ENCODE measurements around the gene CSNK1D. TPM values are rescaled to one million over a fixed set of nuclear protein-coding genes. Genes with fewer than 3 reads are reported as not detected.
A peak's percentile ranks its signal among the peaks of the same experiment; 100 is the strongest.

Gene CSNK1D
- total RNA-seq, 1 experiment from 2014 or later = 157 TPM

DNA sequence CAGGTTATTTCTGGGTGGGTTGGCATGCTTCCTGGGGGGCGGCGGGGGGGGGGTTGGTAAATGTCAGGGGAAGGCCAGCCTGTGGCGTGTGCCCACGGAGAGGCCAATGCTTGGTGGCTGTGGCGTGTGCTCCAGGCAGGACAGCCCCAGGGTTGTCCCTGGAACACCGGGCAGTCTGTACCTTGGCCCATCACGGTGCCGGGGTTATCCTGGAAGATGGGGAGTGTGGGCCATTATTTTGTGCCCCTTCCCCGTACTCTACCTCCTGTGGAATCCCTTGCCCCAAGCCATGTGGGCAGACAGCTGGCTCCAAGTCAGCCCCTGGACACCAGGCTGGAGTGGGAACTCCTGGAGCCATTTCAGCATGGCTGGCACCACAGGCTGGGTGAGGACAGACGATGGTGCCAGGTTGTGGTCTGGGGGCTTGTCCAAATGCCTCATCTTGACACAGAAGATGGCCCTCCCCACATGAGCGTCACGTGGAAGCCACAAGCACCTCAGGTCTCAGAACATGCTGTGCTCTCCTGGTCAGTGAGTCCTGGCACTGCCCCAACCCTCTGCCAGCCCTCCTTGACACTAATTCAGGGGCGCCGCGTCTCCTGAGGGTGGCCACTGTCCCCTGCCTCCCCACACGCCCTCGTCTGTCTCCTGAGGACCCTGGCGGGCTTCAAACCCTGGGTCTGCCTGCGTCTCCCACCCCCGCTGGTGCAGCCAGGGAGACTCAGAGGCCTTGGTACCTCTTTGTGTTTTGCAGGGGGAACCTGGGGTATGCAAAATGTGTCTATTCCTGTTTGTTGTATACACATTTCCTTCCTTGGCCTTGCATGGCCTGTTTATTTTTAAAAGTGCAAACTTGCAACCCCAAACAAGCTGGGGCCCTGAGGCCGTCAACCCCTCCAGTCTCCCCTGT lies 40.4 kb downstream of the CSNK1D start:
- CTCF ChIA-PET = no interaction called here
- Mint-ChIP-seq H3K4me1 (ENCODE audit: low read depth, unreplicated experiment) (peaks cover 20% of the 10 kb centered on the region), H3K9me3 (ENCODE audit: low read depth, unreplicated experiment) (no peaks in the 10 kb centered on the region), H3K27me3 (ENCODE audit: unreplicated experiment) (no peaks in the 10 kb centered on the region), H3K36me3 (ENCODE audit: insufficient read depth, unreplicated experiment) (peaks cover 48% of the 10 kb centered on the region), H3K27ac (ENCODE audit: unreplicated experiment) (no peak overlapping the region), H3K4me3 (ENCODE audit: low read depth, unreplicated experiment) (no peak overlapping the region)
- TF ChIP-seq, protein P1, sequence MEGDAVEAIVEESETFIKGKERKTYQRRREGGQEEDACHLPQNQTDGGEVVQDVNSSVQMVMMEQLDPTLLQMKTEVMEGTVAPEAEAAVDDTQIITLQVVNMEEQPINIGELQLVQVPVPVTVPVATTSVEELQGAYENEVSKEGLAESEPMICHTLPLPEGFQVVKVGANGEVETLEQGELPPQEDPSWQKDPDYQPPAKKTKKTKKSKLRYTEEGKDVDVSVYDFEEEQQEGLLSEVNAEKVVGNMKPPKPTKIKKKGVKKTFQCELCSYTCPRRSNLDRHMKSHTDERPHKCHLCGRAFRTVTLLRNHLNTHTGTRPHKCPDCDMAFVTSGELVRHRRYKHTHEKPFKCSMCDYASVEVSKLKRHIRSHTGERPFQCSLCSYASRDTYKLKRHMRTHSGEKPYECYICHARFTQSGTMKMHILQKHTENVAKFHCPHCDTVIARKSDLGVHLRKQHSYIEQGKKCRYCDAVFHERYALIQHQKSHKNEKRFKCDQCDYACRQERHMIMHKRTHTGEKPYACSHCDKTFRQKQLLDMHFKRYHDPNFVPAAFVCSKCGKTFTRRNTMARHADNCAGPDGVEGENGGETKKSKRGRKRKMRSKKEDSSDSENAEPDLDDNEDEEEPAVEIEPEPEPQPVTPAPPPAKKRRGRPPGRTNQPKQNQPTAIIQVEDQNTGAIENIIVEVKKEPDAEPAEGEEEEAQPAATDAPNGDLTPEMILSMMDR (IDR thresholded peaks at IDR 0.05; ENCODE audit: unreplicated experiment) = no peak
- intact Hi-C loops (cut with micrococcal nuclease; ENCODE audit: unreplicated experiment) = no loop called here
- BruUV-seq (replicated peaks) = no TSS peak
- no peak for DNase-seq

DNA sequence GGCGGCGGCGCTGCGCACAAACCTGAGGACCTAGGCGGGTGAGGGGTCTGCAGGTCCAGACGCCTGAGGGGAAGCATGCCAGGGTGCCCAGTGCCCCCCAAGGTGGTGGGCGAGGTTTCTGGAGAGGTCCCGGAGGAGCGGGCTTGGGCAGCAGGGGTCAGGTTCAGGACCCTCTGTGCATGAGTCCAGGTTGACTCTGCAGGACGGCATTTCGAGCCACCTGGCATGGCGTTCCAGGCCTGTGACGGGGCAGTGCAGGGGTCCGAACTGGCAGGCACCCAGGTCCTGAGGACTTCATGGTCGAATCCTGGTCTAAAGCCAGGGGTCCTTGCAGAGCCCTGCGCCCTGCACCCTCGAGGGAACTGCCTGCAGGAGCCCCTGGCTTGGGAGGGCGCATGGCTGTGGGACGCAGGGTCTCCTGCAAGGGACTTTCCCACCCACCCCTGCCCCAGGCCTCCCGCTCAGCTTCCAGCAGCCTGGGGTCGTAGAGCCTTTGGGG lies 41.1 kb downstream of the CSNK1D start:
- Mint-ChIP-seq H3K27me3 (ENCODE audit: unreplicated experiment) (no peaks in the 10 kb centered on the region), H3K9me3 (ENCODE audit: low read depth, unreplicated experiment) (no peaks in the 10 kb centered on the region), H3K4me1 (ENCODE audit: low read depth, unreplicated experiment) (peaks cover 20% of the 10 kb centered on the region), H3K27ac (ENCODE audit: unreplicated experiment) (no peak overlapping the region), H3K36me3 (ENCODE audit: insufficient read depth, unreplicated experiment) (peaks cover 52% of the 10 kb centered on the region), H3K4me3 (ENCODE audit: low read depth, unreplicated experiment) (peak overlapping the region; percentile 28)
- intact Hi-C loops (cut with micrococcal nuclease; ENCODE audit: unreplicated experiment) = no loop called here
- TF ChIP-seq, protein P1 (IDR thresholded peaks at IDR 0.05; ENCODE audit: unreplicated experiment) = no peak
- CTCF ChIA-PET = interaction anchor here (1.4 kb wide), 1 partner anchor 26 kb away, joined by 7 read pairs; no protein-coding TSS in a partner anchor
- DNase-seq = no peak
- no TSS peak for BruUV-seq (replicated peaks)

DNA sequence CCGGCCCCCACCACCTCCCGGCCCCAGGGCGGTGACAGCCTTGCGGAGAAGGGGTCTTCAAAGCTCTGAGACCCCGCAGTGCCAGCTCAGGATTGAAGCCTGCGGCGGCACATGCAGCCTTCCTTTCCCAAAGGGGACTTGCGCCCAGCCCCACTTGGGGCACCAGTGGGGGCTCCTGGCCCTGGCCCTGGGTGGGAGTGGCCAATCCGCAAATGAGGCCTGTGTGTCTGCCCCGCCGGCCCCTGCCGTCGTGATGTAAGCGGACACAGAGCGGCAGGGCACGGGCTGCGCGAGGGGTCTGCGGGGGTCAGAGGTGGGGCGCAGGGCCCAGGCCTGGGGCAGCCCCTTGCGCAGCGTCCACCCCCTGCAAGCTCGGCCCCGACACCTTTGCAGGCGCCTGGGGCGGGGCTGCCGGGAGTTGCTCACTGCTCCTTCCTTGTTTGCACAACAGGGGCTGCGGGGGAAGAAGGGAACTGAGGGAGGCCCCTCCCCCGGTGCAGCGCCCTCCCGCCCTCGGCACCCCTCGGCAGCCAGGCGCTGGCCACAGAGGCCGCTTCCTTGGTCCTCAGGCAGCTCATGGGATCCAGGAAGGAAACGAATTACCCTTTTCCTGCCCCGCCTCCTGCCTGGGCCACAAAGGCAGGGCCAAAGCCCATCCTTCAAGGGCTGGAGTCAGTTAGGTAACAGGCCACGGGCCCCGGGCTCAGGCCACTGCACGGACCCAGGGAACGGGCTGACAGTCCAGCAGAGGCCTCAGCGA lies 41.8 kb downstream of the CSNK1D start:
- TF ChIP-seq, protein P1 (IDR thresholded peaks at IDR 0.05; ENCODE audit: unreplicated experiment) = no peak
- H3K27ac Mint-ChIP-seq (ENCODE audit: unreplicated experiment) = no peak overlapping the region
- DNase-seq = peak; percentile 71
- no TSS peak for BruUV-seq (replicated peaks)
- H3K4me1 Mint-ChIP-seq (ENCODE audit: low read depth, unreplicated experiment) = peaks cover 20% of the 10 kb centered on the region
- peaks cover 59% of the 10 kb centered on the region for H3K36me3 Mint-ChIP-seq (ENCODE audit: insufficient read depth, unreplicated experiment)
- no peaks in the 10 kb centered on the region for H3K9me3 Mint-ChIP-seq (ENCODE audit: low read depth, unreplicated experiment)
- peak overlapping the region; percentile 28 for H3K4me3 Mint-ChIP-seq (ENCODE audit: low read depth, unreplicated experiment)
- intact Hi-C loops (cut with micrococcal nuclease; ENCODE audit: unreplicated experiment) = no loop called here
- H3K27me3 Mint-ChIP-seq (ENCODE audit: unreplicated experiment) = no peaks in the 10 kb centered on the region
- CTCF ChIA-PET = interaction anchor here (1.4 kb wide), 1 partner anchor 26 kb away, joined by 7 read pairs; no protein-coding TSS in a partner anchor

DNA sequence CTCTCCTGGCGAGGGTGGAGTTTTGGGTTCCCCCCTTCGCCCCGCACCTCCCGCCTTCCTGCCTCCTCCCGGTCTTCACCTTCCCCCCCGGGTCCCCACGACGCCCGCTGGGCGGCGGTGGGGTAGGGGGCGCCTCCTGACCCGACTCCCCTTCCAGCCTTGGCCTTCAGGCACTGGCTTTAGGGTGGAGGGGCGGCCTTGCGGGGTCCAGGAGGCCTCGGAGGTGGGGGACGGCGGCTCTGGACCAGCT lies 42.3 kb downstream of the CSNK1D start:
- no peak overlapping the region for H3K27ac Mint-ChIP-seq (ENCODE audit: unreplicated experiment)
- CTCF ChIA-PET = interaction anchor here (1.4 kb wide), 1 partner anchor 25 kb away, joined by 7 read pairs; no protein-coding TSS in a partner anchor
- H3K36me3 Mint-ChIP-seq (ENCODE audit: insufficient read depth, unreplicated experiment) = peaks cover 55% of the 10 kb centered on the region
- no peaks in the 10 kb centered on the region for H3K27me3 Mint-ChIP-seq (ENCODE audit: unreplicated experiment)
- H3K9me3 Mint-ChIP-seq (ENCODE audit: low read depth, unreplicated experiment) = no peaks in the 10 kb centered on the region
- BruUV-seq (replicated peaks) = no TSS peak
- H3K4me1 Mint-ChIP-seq (ENCODE audit: low read depth, unreplicated experiment) = peaks cover 20% of the 10 kb centered on the region
- TF ChIP-seq, protein P1 (IDR thresholded peaks at IDR 0.05; ENCODE audit: unreplicated experiment) = no peak
- intact Hi-C loops (cut with micrococcal nuclease; ENCODE audit: unreplicated experiment) = no loop called here
- peak overlapping the region; percentile 28 for H3K4me3 Mint-ChIP-seq (ENCODE audit: low read depth, unreplicated experiment)
- DNase-seq = no peak
